Activated naive CD4-positive, alpha-beta T cell (primary cell): ENCODE results near the gene FIBP.

ENCODE experiments used
- DNase-seq, 4 experiments: peaks; one replicate each; lab custom pipeline; 2025; lab: John Stamatoyannopoulos, UW

FIBP gene

DNA sequence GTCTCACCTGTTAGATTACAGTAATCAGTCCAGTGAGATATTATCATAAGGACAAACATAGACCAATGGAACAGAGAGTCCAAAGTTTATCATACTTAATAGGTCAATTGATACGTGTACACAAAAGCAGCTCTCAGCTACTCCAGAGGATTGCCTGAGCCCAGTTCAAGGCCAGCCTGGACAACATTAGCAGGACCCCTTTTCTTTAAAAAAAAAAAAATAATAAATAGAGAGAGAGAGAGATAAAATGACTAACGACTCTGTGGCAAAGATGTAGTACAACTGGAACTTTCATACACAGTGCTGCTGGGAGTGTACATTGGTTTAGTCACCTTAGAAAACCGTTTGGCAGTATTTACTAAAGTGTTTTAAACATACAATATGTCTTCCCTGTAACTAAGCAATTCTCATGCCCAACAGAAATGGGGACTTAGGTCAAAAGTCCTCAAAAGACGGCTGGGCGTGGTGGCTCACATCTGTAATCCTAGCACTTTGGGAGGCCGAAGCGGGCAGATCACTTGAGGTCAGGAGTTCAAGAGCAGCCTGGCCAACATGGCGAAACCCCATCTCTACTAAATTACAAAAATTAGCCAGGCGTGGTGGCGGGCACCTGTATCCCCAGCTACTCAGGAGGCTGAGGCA, 43.9 kb downstream of the FIBP start:
- no peak for DNase-seq

DNA sequence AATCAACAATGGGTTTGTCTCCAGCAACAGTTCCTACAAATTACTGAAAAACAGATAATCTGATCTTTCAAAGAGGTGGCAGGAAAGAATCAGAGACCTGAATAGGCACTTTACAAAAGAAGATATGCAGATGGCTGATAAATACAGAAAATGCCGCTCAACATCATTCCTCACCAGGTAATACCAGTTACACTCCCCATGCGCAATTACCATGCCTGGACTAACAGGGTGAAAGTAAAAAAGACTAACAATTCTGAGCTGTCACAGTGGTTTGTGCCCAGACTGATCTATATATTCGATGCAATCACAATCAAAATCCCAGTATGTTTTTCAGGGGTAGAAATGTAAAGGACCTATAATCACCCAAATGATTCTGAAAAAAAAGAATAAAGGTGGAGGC, 44.5 kb downstream of the FIBP start:
- DNase-seq: no peak

DNA sequence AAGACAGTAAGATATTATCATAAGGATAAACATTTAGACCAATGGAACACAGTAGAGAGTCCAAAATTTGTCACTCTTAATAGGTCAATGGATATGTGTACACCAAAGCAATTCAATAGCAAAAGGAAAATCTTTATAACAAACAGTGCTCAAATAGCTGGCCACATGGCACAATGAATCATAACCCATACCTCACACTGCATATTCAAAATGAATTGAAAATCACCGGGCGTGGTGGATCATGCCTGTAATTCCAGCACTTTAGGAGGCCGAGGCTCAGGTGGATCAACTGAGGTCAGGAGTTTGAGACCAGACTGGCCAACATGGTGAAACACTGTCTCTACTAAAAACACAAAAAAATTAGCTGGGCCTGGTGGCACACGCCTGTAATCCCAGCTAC, 46.1 kb downstream of the FIBP start:
- no peak for DNase-seq

DNA sequence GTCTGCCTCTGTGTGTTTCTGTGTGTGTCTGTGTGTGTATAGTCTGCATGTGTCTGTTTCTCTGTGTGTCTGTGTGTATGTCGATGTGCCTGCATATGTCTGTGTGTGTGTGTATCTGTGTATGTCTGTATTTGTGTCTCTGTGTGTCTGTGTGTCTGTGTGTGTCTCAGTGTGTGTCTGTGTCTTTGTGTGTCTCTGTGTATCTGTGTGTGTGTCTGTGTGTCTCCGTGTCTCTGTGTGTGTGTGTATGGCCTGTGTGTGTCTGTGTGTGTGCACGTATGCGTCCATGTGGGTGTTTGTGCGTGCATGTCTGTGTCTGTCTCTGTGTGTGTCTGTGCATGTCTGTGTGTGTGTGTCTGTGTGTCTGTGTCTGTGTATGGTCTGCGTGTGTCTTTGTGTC, 54.1 kb downstream of the FIBP start:
- DNase-seq: no peak
